Vagina (tissue), 2 donors: ENCODE measurements around the gene JADE1.

Source experiments
- CTCF ChIP-seq, 3 experiments: fragments of 450-650 bp in 2 of 3; fragments of 200-600 bp in 1 of 3; sonication (generic) in 1 of 3; IDR thresholded peaks; one replicate each; pipeline ENCODE4 v1.5.1; 2017 to 2019; ENCODE audit warnings: antibody characterized with exemption in 3 of 3, mild to moderate bottlenecking in 2 of 3, moderate library complexity in 2 of 3
- POLR2A ChIP-seq, 2 donors: fragments of 450-650 bp; IDR thresholded peaks; one replicate each; pipeline ENCODE4 v1.6.1; 2017; ENCODE audit warnings: antibody characterized with exemption in 2 of 2, mild to moderate bottlenecking in 2 of 2, moderate library complexity in 2 of 2
- POLR2AphosphoS5 ChIP-seq, 2 donors: sonication (generic); formaldehyde crosslinking; IDR thresholded peaks; one replicate each; pipeline ENCODE4 v1.9.0; 2017; ENCODE audit warnings: antibody characterized with exemption in 2 of 2, mild to moderate bottlenecking in 2 of 2, low read depth in 1 of 2; ENCODE audit not compliant: insufficient read depth in 1 of 2

GRCh38 chr4:128787509-128788311 lies 21.8 kb upstream of the JADE1 start:
- TF ChIP-seq CTCF (IDR thresholded peaks at IDR 0.05) (no peak), POLR2A (IDR thresholded peaks at IDR 0.05) (no peak), POLR2AphosphoS5 (IDR thresholded peaks at IDR 0.05; ENCODE audit: insufficient read depth in 1 of 2, low read depth in 1 of 2) (no peak)
